K562 (cell line): ENCODE measurements around the gene SLBP. TPM values are rescaled to one million over a fixed set of nuclear protein-coding genes. Genes with fewer than 3 reads are reported as not detected.

ENCODE experiments used
- ARID2 ChIP-seq: fragments of 450-650 bp; IDR thresholded peaks from 2 replicates; pipeline ENCODE4 v1.6.1; 2017; ENCODE audit warnings: antibody characterized with exemption, mild to moderate bottlenecking
- ASH1L ChIP-seq: fragments of 450-650 bp; IDR thresholded peaks from 2 replicates; pipeline ENCODE4 v1.6.1; 2018; ENCODE audit warnings: borderline replicate concordance, mild to moderate bottlenecking, low read depth; ENCODE audit not compliant: partially characterized antibody
- BMI1 ChIP-seq: fragments of 150-350 bp; IDR thresholded peaks from 2 replicates; pipeline ENCODE4 v1.6.1; 2014; ENCODE audit warnings: low read length
- CBX2 ChIP-seq: fragments of 200-600 bp; sonication (generic); IDR thresholded peaks from one replicate; pipeline ENCODE4 v1.6.1; 2012; ENCODE audit warnings: mild to moderate bottlenecking, low read length, inconsistent platforms; ENCODE audit not compliant: insufficient read depth, poor library complexity, severe bottlenecking
- DLX4 ChIP-seq: fragments of 250-450 bp; sonication (Bioruptor Pico); IDR thresholded peaks from 2 replicates; pipeline ENCODE4 v1.6.1; 2021; ENCODE audit warnings: mild to moderate bottlenecking
- E2F5 ChIP-seq: sonication (generic); formaldehyde crosslinking; IDR thresholded peaks from 2 replicates; pipeline ENCODE4 v1.8.0; 2022; ENCODE audit warnings: mild to moderate bottlenecking, missing genetic modification reagents
- EGR1 ChIP-seq: fragments of 450-650 bp; conservative IDR thresholded peaks from 2 replicates; pipeline ENCODE4 v1.6.1; 2017; ENCODE audit warnings: mild to moderate bottlenecking
- FOXK2 ChIP-seq, 2 experiments: fragments of 450-650 bp; IDR thresholded peaks in 1 of 2; conservative IDR thresholded peaks in 1 of 2; 2 replicates each; pipeline ENCODE4 v1.6.1; 2016; ENCODE audit warnings: low read depth in 2 of 2, mild to moderate bottlenecking in 1 of 2
- FOXP4 ChIP-seq: sonication (generic); formaldehyde crosslinking; IDR thresholded peaks from 2 replicates; pipeline ENCODE4 v1.8.0; 2022; ENCODE audit warnings: mild to moderate bottlenecking, missing genetic modification reagents, borderline replicate concordance
- PCBP1 ChIP-seq: fragments of 200-400 bp; formaldehyde crosslinking; IDR thresholded peaks from 2 replicates; pipeline ENCODE4 v1.6.1; 2018; ENCODE audit warnings: mild to moderate bottlenecking, low read depth, low read length; ENCODE audit not compliant: poor library complexity, severe bottlenecking
- RREB1 ChIP-seq: fragments of 250-450 bp; sonication (Bioruptor Pico); IDR thresholded peaks from 2 replicates; pipeline ENCODE4 v1.4.0; 2020
- TBL1XR1 ChIP-seq, 2 experiments: IDR thresholded peaks; 2 replicates each; pipeline ENCODE4 v1.6.1; 2012; ENCODE audit warnings: improper control_type of control experiment in 2 of 2, low read length in 2 of 2, mild to moderate bottlenecking in 1 of 2
- WHSC1 ChIP-seq: IDR thresholded peaks from one replicate; pipeline ENCODE4 v1.6.1; 2012; ENCODE audit warnings: low read length, control low read depth, inconsistent platforms
- YBX1 ChIP-seq: fragments of 450-650 bp; IDR thresholded peaks from 2 replicates; pipeline ENCODE4 v1.7.1; 2016; ENCODE audit warnings: mild to moderate bottlenecking
- ZFP30 ChIP-seq: fragments of 250-450 bp; sonication (Bioruptor Pico); IDR thresholded peaks from 2 replicates; pipeline ENCODE4 v1.8.0; 2022; ENCODE audit warnings: moderate library complexity, mild to moderate bottlenecking, inconsistent platforms, borderline replicate concordance
- ZNF12 ChIP-seq: sonication (generic); formaldehyde crosslinking; IDR thresholded peaks from 2 replicates; pipeline ENCODE4 v1.4.0; 2020; ENCODE audit warnings: mild to moderate bottlenecking, missing genetic modification reagents
- ZNF766 ChIP-seq: fragments of 200-800 bp; sonication (Bioruptor generic); conservative IDR thresholded peaks from 2 replicates; pipeline ENCODE4 v1.6.1; 2016; ENCODE audit warnings: missing genetic modification characterization, missing compliant biosample characterization
- polyA plus RNA-seq, 8 experiments: library from polyadenylated mRNA; depleted of rRNA in 4 of 8; stranded (reverse) in 5 of 8; unstranded in 3 of 8; fragments of >200 nt; fragmentation: Nextera tagmentation in 2 of 8; fragmentation: Illumina TruSeq in 1 of 8; extraction: Ambion mirVana in 2 of 8; extraction: Trizol in 1 of 8; gene quantifications; 2 replicates each; pipeline versions ENCODE4 v1.2.1 to v1.2.3, GENCODE V29; 2011 to 2014; ENCODE audit warnings: inconsistent platforms in 1 of 8, missing spikeins in 1 of 8
- total RNA-seq, 7 experiments: library from RNA; depleted of rRNA in 6 of 7; stranded (reverse); fragments of >200 nt in 6 of 7; fragmentation: Illumina TruSeq in 2 of 7; extraction: Trizol in 2 of 7; gene quantifications; 2 replicates each; pipeline versions ENCODE4 v1.2.1 to v1.2.3, GENCODE V29; 2011 to 2021; ENCODE audit warnings: low replicate concordance in 1 of 7

SLBP gene
- total and polyA plus RNA-seq, 9 of the 15 experiments (the other 6 are each of a cell fraction or from before 2014, with no cell fraction given) = 49.4 to 221 (median 162) TPM

- TF ChIP-seq ZNF12 = no peak
- no peak for TF ChIP-seq RREB1 (CRISPR knock-in tag)
- 0 out of 2 replicates have a peak, but pooled peaks have one; percentile 25 for TF ChIP-seq FOXP4
- TF ChIP-seq PCBP1 = no peak
- TF ChIP-seq E2F5 = no peak
- TF ChIP-seq WHSC1 = no peak
- TF ChIP-seq ZFP30 (CRISPR knock-in tag) = no peak
- TF ChIP-seq YBX1 = no peak
- TF ChIP-seq ASH1L = no peak
- no peak for TF ChIP-seq FOXK2 (conservative IDR thresholded peaks at IDR 0.05 in 1 of 2, IDR thresholded peaks at IDR 0.05 in 1 of 2; ENCODE audit: low read depth in 2 of 2)
- no peak for TF ChIP-seq CBX2
- TF ChIP-seq EGR1 = peak; percentile 65
- TF ChIP-seq TBL1XR1 (IDR thresholded peaks at IDR 0.05; ENCODE audit: low read length in 2 of 2) = no peak
- no peak for TF ChIP-seq ARID2
- no peak for TF ChIP-seq DLX4 (CRISPR knock-in tag)
- TF ChIP-seq ZNF766 (CRISPR knock-in tag) = no peak
- TF ChIP-seq BMI1 = no peak
These were observed 39.8 kb upstream of the SLBP start (continued) for GRCh38 chr4:1751919-1752283.
